Measurements from ENCODE around the gene UBA3. TPM values are rescaled to one million over a fixed set of nuclear protein-coding genes. Genes with fewer than 3 reads are reported as not detected.
A peak's percentile ranks its signal among the peaks of the same experiment; 100 is the strongest.

The UBA3 gene
- total and polyA plus RNA-seq, 3 experiments from 2014 or later = 42.6 to 89.5 (median 76.6) TPM

- peaks cover 25 to 54% (median 49%) of the 10 kb centered on the region in 3 donors for H3K4me1 Mint-ChIP-seq
Measured at GRCh38 chr3:69008980-69009379, 71.2 kb downstream of the UBA3 start.

GRCh38 chr3:69005791-69006482, 74.2 kb downstream of the UBA3 start:
- Histone ChIP-seq H3K27ac (ENCODE audit: low read depth, low read length) (no peak overlapping the region), H3K4me3 (ENCODE audit: low read length) (no peak overlapping the region), H3K27me3 (ENCODE audit: insufficient read depth, low read length, poor library complexity, severe bottlenecking) (no peaks in the 10 kb centered on the region), H3K9me3 (ENCODE audit: low read length) (no peaks in the 10 kb centered on the region), H3K36me3 (ENCODE audit: insufficient read depth, low read length) (peaks cover 4% of the 10 kb centered on the region), H3K4me1 (ENCODE audit: insufficient read depth, low read length) (no peaks in the 10 kb centered on the region)
- peak overlapping the region in 1 of 8 donors; percentile 17 for H3K27ac Mint-ChIP-seq
- no peak overlapping the region for H3K4me3 Mint-ChIP-seq
- ChIA-PET POLR2A (no interaction called here), CTCF (interaction anchor here (0.6 kb wide), 1 partner anchor 125 kb away, joined by 3 read pairs; no protein-coding TSS in a partner anchor)
- no peaks in the 10 kb centered on the region for H3K27me3 Mint-ChIP-seq
- no peak for DNase-seq
- H3K9me3 Mint-ChIP-seq = no peaks in the 10 kb centered on the region
- H3K4me1 Mint-ChIP-seq = peaks cover 11 to 33% (median 27%) of the 10 kb centered on the region in 3 donors
- peaks cover 18 to 65% (median 29%) of the 10 kb centered on the region in 3 donors for H3K36me3 Mint-ChIP-seq

More at GRCh38 chr3:69008980-69009379, 71.2 kb downstream of the UBA3 start:
- no peaks in the 10 kb centered on the region for H3K9me3 ChIP-seq (ENCODE audit: low read length)
- H3K27me3 ChIP-seq (ENCODE audit: insufficient read depth, low read length, poor library complexity, severe bottlenecking) = no peaks in the 10 kb centered on the region
- Mint-ChIP-seq H3K27me3 (no peaks in the 10 kb centered on the region), H3K9me3 (no peaks in the 10 kb centered on the region), H3K27ac (peak overlapping the region in 3 of 8 donors; percentile 13 to 79 (median 45)), H3K36me3 (peaks cover 4 to 46% (median 19%) of the 10 kb centered on the region in 3 donors), H3K4me3 (peak overlapping the region in 1 of 7 donors; percentile 2)
- no peak overlapping the region for H3K4me3 ChIP-seq (ENCODE audit: low read length)
- no peak for DNase-seq
- POLR2A ChIA-PET = no interaction called here
- H3K27ac ChIP-seq (ENCODE audit: low read depth, low read length) = no peak overlapping the region
- H3K36me3 ChIP-seq (ENCODE audit: insufficient read depth, low read length) = peaks cover 4% of the 10 kb centered on the region
- H3K4me1 ChIP-seq (ENCODE audit: insufficient read depth, low read length) = peaks cover 13% of the 10 kb centered on the region
- CTCF ChIA-PET = no interaction called here

GRCh38 chr3:69005071-69005790, 74.9 kb downstream of the UBA3 start:
- no peaks in the 10 kb centered on the region for H3K27me3 ChIP-seq (ENCODE audit: insufficient read depth, low read length, poor library complexity, severe bottlenecking)
- Mint-ChIP-seq H3K9me3 (no peaks in the 10 kb centered on the region), H3K4me3 (no peak overlapping the region), H3K36me3 (peaks cover 18 to 70% (median 29%) of the 10 kb centered on the region in 3 donors), H3K4me1 (peaks cover 4 to 26% (median 20%) of the 10 kb centered on the region in 3 donors), H3K27me3 (no peaks in the 10 kb centered on the region), H3K27ac (peak overlapping the region in 1 of 8 donors; percentile 31)
- H3K27ac ChIP-seq (ENCODE audit: low read depth, low read length) = no peak overlapping the region
- no peak for DNase-seq
- H3K9me3 ChIP-seq (ENCODE audit: low read length) = no peaks in the 10 kb centered on the region
- CTCF ChIA-PET = interaction anchor here (0.6 kb wide), 1 partner anchor 126 kb away, joined by 3 read pairs; no protein-coding TSS in a partner anchor
- no peak overlapping the region for H3K4me3 ChIP-seq (ENCODE audit: low read length)
- POLR2A ChIA-PET = no interaction called here
- no peaks in the 10 kb centered on the region for H3K4me1 ChIP-seq (ENCODE audit: insufficient read depth, low read length)
- H3K36me3 ChIP-seq (ENCODE audit: insufficient read depth, low read length) = peaks cover 4% of the 10 kb centered on the region

Other genes starting within 250 kb of the UBA3 start
- not detected for gene TAFA4, start 147.8 kb downstream of the UBA3 start, total RNA-seq
- gene TAFA4, start 147.8 kb downstream of the UBA3 start, polyA plus RNA-seq = not detected
- 10 to 100 TPM; 19.7 TPM for gene EOGT, start 66.7 kb downstream of the UBA3 start, total RNA-seq
- 14.7 TPM for gene EOGT, start 66.7 kb downstream of the UBA3 start, polyA plus RNA-seq
- 10 to 100 TPM; 31.8 to 35.6 TPM for gene TMF1, start 28.0 kb downstream of the UBA3 start, total RNA-seq
- 40.0 TPM for gene TMF1, start 28.0 kb downstream of the UBA3 start, polyA plus RNA-seq
- gene ARL6IP5, start 4.6 kb upstream of the UBA3 start, total RNA-seq = 100 to 1,000 TPM; 121 to 124 TPM
- 425 TPM for gene ARL6IP5, start 4.6 kb upstream of the UBA3 start, polyA plus RNA-seq
- not detected for gene LMOD3, start 42.2 kb upstream of the UBA3 start, total RNA-seq
- gene LMOD3, start 42.2 kb upstream of the UBA3 start, polyA plus RNA-seq = 0.14 TPM